Activated CD4-positive, alpha-beta T cell treated with anti-CD3 and anti-CD28 coated beads, Interleukin-2, amount 50 U/mL, for 1 hour (primary cell): Measurements from ENCODE around the gene TPD52L1.
"Not testable (repeated sequence)": the region's sequence is repeated elsewhere in the genome, so short reads cannot be mapped to it uniquely, and the experiment has no call there.

Experiments
- DNase-seq: peaks from one replicate; pipeline ENCODE4 v3.0.0-alpha.2; 2020

Gene TPD52L1

DNA sequence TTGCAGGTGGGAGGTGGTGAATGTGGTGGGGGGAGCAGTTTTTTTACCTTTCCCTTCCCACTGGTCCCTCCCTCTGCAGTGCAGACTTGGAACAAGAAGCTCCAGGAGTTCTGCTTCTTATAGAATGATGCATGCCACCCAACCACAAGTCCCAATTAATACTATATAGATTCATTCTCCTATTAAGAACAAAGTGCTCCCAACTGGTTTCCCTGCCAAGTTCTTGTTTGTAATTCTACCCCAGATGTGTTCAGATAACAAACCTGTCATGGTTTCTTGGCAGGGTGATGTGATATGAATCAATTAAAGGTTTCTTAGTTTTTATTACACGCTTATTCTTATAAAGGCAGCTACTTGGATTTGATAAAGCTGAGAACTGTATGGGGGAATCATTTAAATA lies 124.3 kb downstream of the TPD52L1 start:
- no peak for DNase-seq

DNA sequence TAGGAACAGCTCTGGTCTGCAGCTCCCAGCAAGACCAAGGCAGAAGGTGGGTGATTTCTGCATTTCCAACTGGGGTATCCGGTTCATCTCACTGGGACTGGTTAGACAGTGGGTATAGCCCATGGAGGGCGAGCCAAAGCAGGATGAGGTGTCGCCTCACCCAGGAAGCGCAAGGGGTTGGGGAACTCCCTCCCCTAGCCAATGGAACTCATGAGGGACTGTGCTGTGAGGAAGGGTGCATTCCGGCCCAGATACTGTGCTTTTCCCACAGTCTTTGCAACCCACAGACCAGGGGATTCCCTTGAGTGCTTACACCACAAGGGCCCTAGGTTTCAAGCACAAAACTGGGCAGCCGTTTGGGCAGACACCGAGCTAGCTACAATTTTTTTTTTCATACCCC lies 126.4 kb downstream of the TPD52L1 start:
- DNase-seq = no peak

DNA sequence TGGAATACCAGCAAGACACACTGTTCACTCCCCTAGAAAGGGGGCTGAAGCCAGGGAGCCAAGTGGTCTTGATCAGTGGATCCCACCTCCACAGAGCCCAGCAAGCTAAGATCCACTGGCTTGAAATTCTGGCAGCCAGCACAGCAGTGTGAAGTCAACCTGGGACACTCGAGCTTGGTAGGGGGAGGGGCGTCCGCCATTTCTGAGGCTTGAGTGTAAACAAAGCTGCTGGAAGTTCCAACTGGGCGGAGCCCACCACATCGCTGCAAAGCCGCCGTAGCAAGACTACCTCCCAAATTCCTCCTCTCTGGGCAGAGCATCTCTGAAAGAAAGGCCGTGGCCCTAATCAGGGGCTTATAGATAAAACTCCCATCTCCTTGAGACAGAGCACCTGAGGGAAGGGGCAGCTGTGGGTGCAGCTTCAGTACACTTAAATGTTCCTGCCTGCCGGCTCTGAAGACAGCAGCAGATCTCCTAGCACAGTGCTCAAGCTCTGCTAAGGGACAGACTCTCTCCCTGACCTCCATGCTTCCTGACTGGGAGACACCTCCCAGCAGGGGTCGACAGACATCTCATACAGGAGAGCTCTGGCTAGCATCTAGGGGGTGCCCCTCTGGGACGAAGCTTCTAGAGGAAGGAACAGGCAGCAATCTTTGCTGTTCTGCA lies 126.9 kb downstream of the TPD52L1 start:
- DNase-seq = not testable (repeated sequence)

DNA sequence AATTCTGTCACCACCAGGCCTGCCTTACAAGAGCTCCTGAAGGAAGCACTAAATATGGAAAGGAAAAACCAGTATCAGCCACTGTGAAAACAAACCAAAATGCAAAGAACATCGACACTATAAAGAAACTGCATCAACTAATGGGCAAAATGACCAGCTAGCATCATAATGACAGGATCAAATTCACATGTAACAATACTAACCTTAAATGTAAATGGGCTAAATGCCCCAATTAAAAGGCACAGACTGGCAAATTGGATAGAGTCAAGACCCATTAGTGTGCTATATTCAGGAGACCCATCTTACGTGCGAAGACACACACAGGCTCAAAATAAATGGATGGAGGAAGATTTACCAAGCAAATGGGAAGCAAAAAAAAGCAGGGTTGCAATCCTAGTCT lies 128.9 kb downstream of the TPD52L1 start:
- not testable (repeated sequence) for DNase-seq

DNA sequence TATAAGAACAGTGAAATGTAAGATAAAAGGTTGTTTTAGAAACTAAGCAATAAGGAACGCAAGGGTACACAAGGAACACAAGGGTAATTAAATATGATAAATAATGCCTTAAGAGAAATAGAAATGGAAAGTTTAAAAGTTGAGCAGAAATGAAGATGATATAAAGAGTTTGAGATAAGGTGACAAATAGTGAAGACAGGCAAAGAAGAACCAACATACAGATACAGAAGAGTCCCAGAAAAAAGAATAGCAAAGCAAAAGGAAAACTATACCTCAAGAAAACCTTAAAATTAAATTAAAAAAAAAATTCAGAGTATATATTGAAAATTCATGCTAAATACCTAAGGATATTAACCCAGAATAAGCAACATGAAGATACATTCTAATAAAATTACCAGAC lies 131.8 kb downstream of the TPD52L1 start:
- no peak for DNase-seq

DNA sequence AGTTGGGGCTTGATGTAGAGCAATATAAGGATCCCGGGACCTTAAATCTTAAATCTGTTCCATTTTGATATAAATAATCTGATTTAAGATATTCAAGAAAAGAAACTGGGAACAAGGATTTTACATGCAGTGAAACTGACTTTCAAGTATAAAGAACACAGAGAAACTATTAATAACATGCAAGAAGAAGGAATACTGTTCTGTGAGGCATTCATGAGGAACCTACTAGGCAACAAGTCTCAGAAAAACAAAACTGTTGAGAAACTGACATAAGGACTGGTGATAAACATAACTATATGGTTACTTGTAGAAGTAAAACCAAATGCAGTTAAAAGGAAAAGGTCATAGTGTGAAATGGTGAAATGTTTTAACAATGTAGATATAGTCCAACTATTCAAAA lies 132.4 kb downstream of the TPD52L1 start:
- no peak for DNase-seq

DNA sequence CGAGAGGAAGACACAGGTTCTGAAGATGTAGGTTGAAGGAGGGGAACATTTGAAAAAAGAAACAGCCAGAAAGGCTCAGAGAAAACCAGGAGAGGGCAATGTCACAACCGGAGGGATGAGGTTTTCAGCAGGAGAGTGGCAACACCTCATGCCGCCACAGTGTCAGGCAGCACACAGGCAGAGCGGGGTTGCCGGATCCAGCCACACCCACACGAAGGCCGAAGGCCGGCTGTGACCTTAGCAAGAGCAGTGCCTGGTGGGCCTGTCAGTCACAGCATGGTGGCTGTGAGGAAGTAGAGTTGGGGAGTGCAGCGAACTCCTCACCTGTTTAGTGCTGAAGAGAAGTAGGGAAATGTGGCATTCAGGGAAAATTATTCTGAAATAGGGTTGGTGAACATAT lies 134.1 kb downstream of the TPD52L1 start:
- DNase-seq = no peak

DNA sequence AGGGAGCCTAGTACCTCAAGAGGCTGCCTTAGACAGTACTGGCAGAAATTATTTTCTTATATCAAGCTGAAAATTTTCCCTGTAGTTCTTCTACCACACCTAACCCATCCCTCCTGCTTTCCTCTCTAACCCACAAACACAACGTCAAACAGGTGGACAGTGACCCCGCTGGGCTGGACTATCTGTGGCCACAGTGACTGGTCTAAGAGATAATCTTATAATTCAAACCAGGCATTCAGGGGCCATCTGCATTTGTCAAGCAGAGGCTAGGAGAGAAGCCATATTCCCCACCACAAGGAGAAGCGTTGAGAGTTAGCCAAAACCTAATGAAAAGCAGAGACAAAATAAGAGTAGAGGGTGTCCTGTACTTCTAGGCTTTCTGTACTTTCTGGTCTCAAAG lies 140.0 kb downstream of the TPD52L1 start:
- DNase-seq = no peak

DNA sequence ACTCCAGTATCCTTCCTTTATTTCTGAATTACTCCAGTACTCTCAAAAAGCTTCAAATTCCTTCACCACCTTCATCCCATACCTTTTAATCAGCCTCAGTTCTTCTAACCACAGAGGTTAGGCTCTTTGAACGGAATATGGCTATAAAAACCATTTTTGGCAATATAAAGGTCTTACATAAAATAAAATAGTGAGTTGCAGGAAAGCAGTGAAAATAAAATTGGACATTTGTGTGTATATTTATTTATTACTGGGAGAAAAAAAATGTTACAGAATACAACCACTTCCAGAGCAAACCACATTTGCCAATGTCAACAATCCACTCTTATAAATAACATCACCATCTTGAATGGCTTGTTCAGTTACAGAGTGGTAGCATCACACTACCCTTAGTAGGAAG lies 140.5 kb downstream of the TPD52L1 start:
- DNase-seq = no peak

DNA sequence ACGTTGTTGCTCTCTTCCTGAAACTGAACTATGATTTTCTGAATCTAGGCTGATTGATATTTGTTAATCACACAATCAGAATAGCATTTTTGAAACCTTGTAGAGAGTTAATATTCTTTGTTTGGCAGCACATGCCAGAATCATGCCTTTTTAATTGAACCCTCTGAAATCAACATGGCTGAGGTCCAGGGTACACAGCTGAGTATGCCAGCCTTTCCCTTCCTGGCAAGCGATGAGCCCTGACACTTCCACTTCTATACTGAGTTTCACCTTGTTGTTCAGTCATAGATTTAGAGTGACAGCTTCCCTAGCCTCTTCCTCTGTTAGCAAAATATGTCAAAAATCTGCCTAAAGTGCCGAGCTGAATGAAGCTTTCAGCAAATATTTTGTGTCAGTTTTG lies 141.4 kb downstream of the TPD52L1 start:
- no peak for DNase-seq

DNA sequence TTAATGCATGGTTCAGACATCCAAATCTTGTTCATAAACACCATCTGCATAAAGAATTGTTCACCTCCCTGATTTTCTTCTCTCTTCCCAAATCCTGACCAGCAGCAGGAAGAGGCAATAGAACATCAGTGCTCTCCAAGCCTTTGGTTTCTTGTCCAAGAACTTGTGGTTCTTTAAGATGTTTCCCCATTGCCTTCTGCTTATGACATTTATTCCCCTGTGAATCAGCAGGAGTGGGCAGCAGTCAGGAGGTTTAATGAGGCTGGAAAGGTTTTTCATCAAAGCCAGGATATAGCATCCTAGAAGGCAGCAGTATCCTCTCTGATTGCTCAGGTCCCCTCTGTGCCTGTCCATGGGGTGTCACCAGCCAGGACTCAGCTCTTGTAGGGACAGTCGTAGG lies 142.9 kb downstream of the TPD52L1 start:
- no peak for DNase-seq

DNA sequence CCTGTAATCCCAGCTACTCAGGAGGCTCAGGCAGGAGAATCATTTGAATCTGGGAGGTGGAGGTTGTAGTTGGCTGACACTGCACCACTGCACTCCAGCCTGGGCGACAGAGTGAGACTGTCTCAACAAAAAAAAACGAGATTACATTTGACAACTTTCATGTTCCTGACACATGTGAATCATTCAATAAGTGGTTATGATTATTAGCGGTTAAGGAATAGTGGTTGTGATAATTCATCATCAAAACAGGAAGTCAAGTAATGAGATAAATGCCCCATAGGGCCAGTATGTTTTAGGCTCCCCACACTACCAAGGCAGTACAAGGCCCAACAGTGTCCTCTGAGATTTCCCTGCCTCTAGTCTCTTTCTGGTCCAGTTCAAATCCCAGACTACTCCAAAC lies 145.7 kb downstream of the TPD52L1 start:
- DNase-seq = no peak

DNA sequence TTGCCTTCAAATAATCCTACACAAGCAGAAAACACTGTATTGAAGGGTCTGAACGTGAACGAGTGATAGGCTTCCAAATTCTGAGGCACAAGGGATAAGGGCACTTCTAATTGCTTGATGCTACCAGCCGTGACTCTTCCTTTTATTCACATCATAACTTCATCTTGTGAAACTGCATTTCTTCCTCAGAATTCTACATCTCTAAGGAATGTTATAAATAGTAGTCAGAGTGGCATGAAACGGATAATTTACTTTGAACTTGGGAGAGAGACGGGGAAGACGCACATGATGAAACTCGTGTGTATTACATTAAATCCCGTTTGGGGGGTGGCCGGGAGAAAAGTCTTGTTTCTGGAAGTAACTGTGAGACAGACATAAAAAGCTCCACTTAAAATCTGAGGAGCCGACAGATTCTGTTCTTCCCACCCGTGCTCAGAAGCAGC lies 147.4 kb downstream of the TPD52L1 start:
- no peak for DNase-seq

DNA sequence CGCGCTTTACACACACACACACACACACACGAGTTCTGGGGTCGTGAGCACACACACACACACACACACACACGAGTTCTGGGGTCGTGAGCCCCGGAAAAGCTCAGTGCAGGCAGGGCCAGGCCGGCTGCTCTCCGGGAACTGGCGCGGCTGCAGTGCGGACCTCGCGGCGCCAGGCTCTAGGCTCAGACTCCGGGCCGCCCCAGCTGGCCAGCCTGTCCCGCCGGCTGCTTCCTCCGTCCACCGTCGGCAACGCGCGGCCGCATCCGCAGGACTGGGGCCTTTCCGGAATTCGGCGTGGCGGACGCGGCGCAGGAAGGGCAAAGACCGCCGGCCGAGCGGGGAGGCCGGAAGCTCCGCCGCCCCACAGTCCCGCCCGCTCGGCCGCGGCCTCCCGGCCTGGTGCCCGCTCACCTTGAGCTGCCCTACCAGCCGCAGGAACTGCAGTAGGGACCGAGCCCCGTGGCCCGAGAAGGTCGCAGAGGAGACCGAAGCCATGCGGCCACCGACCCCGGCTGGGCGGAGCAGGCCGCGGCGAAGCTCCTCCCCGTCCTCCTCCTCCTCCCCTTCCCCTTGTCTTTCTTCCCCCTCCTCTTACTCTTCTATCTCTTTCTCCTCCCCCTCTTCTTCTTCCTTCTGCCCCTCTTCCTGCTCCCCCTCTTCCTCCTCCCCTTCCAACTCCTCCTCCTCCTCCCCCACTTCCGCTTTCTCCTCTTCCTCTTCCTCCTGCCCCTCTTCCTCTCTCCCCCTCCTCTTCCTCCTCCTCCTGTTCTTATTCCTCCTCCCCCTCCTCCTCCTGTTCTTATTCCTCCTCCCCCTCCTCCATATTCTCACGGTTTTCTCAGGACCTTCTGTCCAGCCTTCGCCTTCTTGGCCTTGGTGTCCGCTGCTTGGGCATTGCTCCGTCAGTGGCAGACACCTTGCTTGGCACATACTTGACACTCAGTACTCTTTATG lies 148.1 kb downstream of the TPD52L1 start, which contains the start of gene HDDC2:
Gene HDDC2 (minus strand): TSS at position 533 of the 957 bp plus-strand sequence. CDS start 35 bp downstream, at position 498.
- DNase-seq = peak; percentile 22

DNA sequence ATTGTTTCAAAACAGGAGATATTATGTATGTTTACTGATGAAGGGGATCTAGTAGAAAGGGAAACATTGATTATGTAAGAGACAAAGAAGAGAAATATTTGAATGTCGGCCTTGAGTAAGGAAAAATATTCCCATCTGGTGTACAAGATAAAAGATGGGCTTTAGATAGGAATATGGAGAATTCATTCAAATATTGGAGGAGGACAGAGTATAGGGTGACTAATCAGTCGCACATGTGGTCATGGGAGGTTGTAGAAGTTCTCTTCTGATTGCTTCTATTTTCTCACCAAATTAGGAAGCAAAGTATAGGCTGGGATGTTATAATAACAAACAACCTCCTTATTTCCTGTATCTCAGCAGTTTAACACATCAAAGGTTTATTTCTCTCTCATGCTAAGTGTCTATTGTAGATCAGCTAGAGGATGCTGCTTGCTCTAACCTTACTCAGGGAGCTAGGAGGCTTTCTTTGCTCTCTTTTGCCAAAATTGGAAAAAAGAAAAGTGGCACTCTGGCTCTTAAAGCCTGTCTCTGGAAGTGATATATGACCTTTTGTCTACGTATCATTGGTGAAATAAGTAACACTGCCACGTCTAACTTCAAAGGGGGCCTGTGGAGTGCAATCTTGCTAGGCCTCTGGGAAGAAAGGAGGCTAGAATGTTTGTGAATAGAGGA lies 149.4 kb downstream of the TPD52L1 start:
- DNase-seq = no peak

DNA sequence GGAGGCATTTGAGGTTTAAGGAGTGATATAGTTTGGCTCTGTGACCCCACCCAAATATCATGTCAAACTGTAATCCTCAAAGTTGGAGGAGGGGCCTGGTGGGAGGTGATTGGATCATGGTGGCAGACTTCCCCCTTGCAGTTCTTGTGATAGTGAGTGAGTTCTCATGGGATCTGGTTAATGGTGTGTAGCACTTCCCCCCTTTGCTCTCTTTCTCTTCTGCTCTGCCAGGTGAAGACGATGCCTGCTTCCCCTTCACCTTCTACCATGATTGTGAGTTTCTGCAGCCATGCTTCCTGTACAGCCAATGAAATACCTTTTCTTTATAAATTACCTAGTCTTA lies 149.9 kb downstream of the TPD52L1 start:
- DNase-seq = no peak

DNA sequence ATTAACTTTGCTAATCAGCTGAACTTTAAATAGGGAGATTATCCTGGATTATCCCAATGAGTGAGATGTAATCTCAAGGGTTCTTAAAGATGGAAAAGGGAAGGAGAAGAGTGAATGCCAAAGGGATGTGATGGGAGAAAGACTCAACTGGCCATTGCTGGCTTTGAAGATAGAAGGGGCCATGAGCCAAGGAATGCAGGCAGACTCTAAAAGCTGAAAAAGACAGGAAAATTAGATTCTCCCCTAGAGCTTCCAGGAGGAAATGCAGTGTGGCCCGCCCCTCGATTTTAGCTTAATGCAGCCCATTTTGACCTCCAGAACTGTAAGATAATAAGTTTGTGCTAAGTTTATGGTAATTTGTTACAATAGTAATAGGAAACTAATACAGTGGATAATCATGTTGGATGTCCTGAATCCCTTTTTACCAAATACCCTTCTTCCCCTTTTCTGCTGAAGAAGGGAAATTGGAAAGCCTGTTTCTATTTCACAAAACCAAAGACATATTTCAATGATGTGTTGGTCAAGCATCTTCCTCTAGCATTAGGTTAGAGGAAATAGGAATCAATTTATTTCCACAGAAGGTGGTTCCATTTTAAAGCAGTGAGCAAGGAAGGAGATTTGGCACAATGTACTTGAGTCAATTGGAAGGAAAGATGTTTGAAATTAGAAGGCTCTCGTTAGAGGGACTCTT lies 151.5 kb downstream of the TPD52L1 start:
- DNase-seq = no peak

DNA sequence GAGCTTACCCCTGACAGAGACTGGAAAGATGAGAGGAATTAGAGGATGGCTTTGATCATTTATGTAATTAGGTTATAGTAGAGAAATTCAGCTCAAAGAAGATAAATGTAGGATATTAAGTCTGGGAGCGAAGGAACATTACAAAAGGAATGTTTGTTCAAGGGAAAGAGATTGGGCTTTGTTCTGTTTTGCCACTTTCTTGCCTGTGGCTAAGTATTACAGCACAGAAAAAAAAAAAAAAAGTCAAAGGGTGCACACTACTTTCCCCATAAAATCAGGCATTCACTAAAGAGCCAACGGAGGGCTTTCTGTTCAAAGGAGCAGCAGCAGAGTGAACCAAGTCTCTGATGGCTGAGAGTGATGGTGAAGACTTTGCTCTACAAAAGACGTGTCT lies 153.2 kb downstream of the TPD52L1 start:
- no peak for DNase-seq

DNA sequence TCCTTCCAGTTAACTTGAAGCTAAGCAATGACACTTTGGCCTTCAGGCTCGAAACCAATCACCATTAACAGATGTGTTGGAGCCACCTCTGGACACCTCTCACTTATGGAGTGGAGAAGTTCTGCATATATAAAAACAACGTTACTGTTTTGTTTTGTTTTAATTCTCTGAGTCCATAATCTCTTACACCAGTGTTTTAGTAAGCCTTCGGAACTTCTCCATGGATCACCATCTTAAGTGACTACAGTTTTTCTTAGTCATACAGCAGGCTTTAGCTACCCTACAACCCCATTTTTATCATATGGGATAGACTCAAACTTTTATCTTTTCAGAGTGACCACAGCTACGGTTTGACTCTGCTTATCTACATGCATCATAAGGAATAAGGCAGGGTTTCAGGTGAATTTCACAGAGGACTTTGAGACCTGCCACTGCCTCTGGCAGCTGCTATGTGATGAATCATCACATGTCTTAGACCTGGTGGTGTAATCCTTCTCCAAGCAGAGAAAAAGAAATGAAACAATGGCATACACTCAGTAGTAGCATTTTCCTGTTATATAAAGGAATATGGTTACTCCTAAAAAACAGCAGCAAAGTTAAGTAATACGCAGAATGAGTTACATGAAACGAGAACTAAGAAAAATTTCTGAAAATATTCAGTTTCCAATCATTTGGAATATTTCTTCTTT lies 153.7 kb downstream of the TPD52L1 start:
- DNase-seq = no peak

DNA sequence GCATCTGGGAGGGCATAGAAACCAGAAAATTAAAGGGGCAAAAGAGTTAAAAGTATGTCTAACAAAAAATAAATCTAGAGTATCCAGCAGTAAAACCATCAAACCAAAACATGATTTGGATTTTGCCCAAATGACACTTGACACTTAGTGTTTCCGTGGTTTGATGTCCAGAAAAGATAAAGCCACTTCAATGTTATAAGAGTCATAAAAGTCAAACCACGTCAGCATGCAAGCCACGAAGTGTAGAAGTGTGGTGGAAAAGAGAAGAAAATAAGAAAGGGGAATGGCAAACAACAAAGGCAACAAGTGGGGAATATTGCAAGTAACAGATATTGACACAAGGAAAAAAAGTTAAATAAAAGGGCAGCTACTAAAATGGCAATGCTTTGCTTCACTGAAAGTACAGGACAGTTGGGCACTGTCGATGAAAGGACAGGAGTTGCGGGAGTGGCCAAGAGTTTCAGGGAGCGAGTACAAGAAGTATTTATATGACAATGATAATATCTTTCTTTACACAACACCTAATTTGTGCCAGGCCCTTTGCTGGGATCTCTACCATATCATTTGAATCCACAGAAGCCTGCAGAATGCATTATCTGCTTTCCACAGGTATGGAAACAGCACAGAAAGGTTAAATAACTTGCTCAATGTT lies 154.5 kb downstream of the TPD52L1 start:
- no peak for DNase-seq

DNA sequence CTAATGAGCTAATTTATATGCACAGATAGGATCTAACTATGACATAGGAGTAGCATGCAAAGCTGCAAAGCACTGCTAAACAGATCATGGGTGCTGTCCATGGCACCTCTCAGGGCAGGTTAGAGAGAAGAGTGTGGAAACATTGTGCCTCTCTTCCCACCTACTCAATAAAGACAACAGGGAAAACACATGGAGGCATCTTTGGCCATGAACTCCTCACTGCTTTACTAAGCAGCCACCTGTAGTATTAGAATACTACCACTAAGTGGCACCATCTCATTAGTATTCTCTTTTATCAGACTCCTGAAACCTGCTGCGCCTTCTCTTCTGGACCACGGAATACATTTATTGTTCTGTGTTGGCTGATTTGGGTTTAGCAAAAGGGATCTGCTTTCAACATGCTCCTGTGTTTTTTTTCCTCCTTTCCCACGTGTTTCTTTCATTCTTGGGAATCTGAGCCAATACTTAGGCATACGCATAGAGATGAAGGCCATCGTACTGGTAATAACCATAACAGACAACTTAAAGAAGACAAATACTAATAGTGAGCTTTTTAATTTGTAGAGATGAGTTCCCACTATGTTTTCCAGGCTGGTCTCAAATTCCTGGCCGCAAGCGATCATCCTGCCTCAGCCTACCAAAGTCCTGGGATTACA lies 157.5 kb downstream of the TPD52L1 start:
- no peak for DNase-seq
